ENCODE data around the gene LSM12. TPM values are rescaled to one million over a fixed set of nuclear protein-coding genes. Genes with fewer than 3 reads are reported as not detected.

The LSM12 gene
- total and polyA plus RNA-seq, 4 donors: 14.8 to 54.6 (median 35.6) TPM

- WGBS, 2 donors: 92 to 93% methylated on average over 9 of the region's 9 CpGs
- ATAC-seq (ENCODE audit: insufficient read depth, low FRiP score): no peak
- TF ChIP-seq CTCF (IDR thresholded peaks at IDR 0.05; ENCODE audit: control extremely low read depth, extremely low read depth): no peak
- Histone ChIP-seq H3K27me3 (ENCODE audit: control insufficient read depth in 3 of 3, insufficient read depth in 3 of 3, low read length in 2 of 3) (no peaks in the 10 kb centered on the region), H3K9me3 (ENCODE audit: control insufficient read depth in 4 of 4, insufficient read depth in 3 of 4, low read length in 3 of 4) (no peaks in the 10 kb centered on the region), H3K4me1 (ENCODE audit: control insufficient read depth in 5 of 5, insufficient read depth in 5 of 5, low read length in 5 of 5) (peaks cover 13 to 44% (median 33%) of the 10 kb centered on the region in 5 donors), H3K4me3 (no peak overlapping the region), H3K9ac (ENCODE audit: insufficient read depth in 1 of 2, low read length in 2 of 2) (no peak overlapping the region), H3K27ac (ENCODE audit: low read depth in 1 of 2, low read length in 1 of 2) (no peak overlapping the region), H3K36me3 (ENCODE audit: control insufficient read depth in 4 of 4, insufficient read depth in 4 of 4, low read length in 4 of 4) (peaks cover 0 to 30% (median 4%) of the 10 kb centered on the region in 4 donors)
- no peak for DNase-seq
Measured at GRCh38 chr17:44113868-44114840, 47.7 kb upstream of the LSM12 start.

GRCh38 chr17:44113382-44113781 is 46.9 kb upstream of the LSM12 start:
- H3K4me3 ChIP-seq: no peak overlapping the region
- peak overlapping the region in 1 of 2 donors; percentile 88 for H3K27ac ChIP-seq (ENCODE audit: low read depth in 1 of 2, low read length in 1 of 2)
- H3K4me1 ChIP-seq (ENCODE audit: control insufficient read depth in 5 of 5, insufficient read depth in 5 of 5, low read length in 5 of 5): peaks cover 13 to 52% (median 31%) of the 10 kb centered on the region in 5 donors
- H3K9me3 ChIP-seq (ENCODE audit: control insufficient read depth in 4 of 4, insufficient read depth in 3 of 4, low read length in 3 of 4): no peaks in the 10 kb centered on the region
- H3K27me3 ChIP-seq (ENCODE audit: control insufficient read depth in 3 of 3, insufficient read depth in 3 of 3, low read length in 2 of 3): no peaks in the 10 kb centered on the region
- H3K36me3 ChIP-seq (ENCODE audit: control insufficient read depth in 4 of 4, insufficient read depth in 4 of 4, low read length in 4 of 4): peaks cover 0 to 30% (median 5%) of the 10 kb centered on the region in 4 donors
- no peak for ATAC-seq (ENCODE audit: insufficient read depth, low FRiP score)
- DNase-seq: no peak
- TF ChIP-seq CTCF (IDR thresholded peaks at IDR 0.05; ENCODE audit: control extremely low read depth, extremely low read depth): no peak
- no peak overlapping the region for H3K9ac ChIP-seq (ENCODE audit: insufficient read depth in 1 of 2, low read length in 2 of 2)
- WGBS, 2 donors: 53 to 71% methylated on average over 1 of the region's 1 CpG

DNA sequence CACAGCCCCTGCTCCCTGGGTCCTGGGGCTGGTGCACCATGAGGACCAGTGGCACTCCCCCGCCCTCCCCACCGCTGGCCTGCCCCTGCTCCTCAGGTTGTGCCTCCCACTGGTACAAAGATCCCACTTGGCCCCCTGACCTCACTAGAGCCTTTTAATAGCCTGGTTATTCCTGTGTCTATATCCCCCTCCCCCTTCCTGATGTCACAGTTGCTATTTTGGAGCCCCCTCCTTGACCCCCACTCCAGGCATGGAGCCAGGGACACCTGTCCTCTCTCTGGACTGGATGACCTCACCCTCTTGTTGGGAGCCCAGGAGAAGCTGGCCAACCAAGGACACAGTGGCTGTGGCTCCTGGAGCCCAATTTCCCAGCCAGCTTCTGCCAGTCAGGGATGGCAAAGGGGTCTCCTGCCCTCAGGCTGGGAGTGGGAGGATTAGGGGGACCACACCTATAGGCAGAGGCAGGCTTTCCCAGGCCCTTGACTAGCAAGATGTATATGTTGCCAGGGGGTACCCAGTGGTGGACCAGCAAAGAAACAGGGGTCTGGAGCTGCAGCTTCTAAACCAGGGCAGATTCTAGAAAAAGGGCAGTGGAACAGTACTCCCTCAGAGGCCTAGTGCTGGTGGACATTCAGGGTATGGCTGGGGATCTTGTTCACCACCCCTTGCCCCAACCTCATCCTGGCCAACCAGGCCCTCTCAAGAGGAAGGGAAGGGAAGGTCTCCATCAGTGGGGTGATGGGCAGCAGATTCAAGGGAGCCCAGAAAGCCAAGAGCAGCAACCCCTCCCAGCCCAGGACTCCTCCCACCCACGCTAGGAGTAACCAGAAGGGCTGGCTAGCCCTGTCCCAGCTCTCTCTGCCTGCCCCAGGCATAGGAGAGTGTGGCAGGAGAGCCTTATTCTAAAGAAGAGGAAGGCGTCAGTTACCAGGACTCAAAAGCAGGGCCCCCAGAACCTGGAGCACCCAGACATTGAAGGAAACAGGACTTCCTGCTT is 46.1 kb upstream of the LSM12 start:
- Histone ChIP-seq H3K9ac (ENCODE audit: insufficient read depth in 1 of 2, low read length in 2 of 2) (no peak overlapping the region), H3K9me3 (ENCODE audit: control insufficient read depth in 4 of 4, insufficient read depth in 3 of 4, low read length in 3 of 4) (no peaks in the 10 kb centered on the region), H3K36me3 (ENCODE audit: control insufficient read depth in 4 of 4, insufficient read depth in 4 of 4, low read length in 4 of 4) (peaks cover 0 to 29% (median 5%) of the 10 kb centered on the region in 4 donors), H3K27ac (ENCODE audit: low read depth in 1 of 2, low read length in 1 of 2) (peak overlapping the region; percentile 21 to 88), H3K27me3 (ENCODE audit: control insufficient read depth in 3 of 3, insufficient read depth in 3 of 3, low read length in 2 of 3) (no peaks in the 10 kb centered on the region), H3K4me1 (ENCODE audit: control insufficient read depth in 5 of 5, insufficient read depth in 5 of 5, low read length in 5 of 5) (peaks cover 13 to 60% (median 38%) of the 10 kb centered on the region in 5 donors), H3K4me3 (no peak overlapping the region)
- DNase-seq (no peak), ATAC-seq (ENCODE audit: insufficient read depth, low FRiP score) (no peak)
- 73 to 79% methylated on average over 4 of the region's 4 CpGs for WGBS, 2 donors
- TF ChIP-seq CTCF (IDR thresholded peaks at IDR 0.05; ENCODE audit: control extremely low read depth, extremely low read depth): no peak

All from lung (tissue), 12 donors.